H1 (cell line): ENCODE results near the gene DLEC1.

Experiments used
- CHD2 ChIP-seq: IDR thresholded peaks from 2 replicates; pipeline ENCODE4 v1.6.1; 2012; ENCODE audit warnings: low read length, improper control_type of control experiment
- CTCF ChIP-seq, 3 experiments: IDR thresholded peaks; 1 replicate in 2 of 3; 2 replicates in 1 of 3; pipeline versions ENCODE4 v1.5.1 to v1.6.1; 2011; ENCODE audit warnings: low read length in 3 of 3, mild to moderate bottlenecking in 3 of 3, inconsistent platforms in 2 of 3, low read depth in 1 of 3, moderate library complexity in 1 of 3; ENCODE audit not compliant: insufficient read depth in 1 of 3; ENCODE audit errors: control extremely low read depth in 1 of 3
- E2F6 ChIP-seq: IDR thresholded peaks from 2 replicates; pipeline ENCODE4 v1.6.1; 2012; ENCODE audit warnings: inconsistent platforms
- EP300 ChIP-seq, 2 experiments: IDR thresholded peaks; 1 replicate in 1 of 2; 2 replicates in 1 of 2; pipeline ENCODE4 v1.6.1; 2011 to 2012; ENCODE audit warnings: low read depth in 2 of 2, low read length in 2 of 2, mild to moderate bottlenecking in 2 of 2, borderline replicate concordance in 1 of 2, inconsistent platforms in 1 of 2, moderate library complexity in 1 of 2

GRCh38 chr3:37991823-37992222 is 47.2 kb upstream of the DLEC1 start:
- no peak for TF ChIP-seq CHD2
- TF ChIP-seq CTCF (IDR thresholded peaks at IDR 0.05; ENCODE audit: control extremely low read depth in 1 of 3, insufficient read depth in 1 of 3, low read depth in 1 of 3, low read length in 3 of 3), result no peak
- TF ChIP-seq E2F6, result no peak
- TF ChIP-seq EP300 (IDR thresholded peaks at IDR 0.05; ENCODE audit: borderline replicate concordance in 1 of 2, low read depth in 2 of 2, low read length in 2 of 2), result no peak
